ENCODE measurements around the gene SALL1. TPM values are rescaled to one million over a fixed set of nuclear protein-coding genes. Genes with fewer than 3 reads are reported as not detected.

Gene SALL1
- total and polyA plus RNA-seq, 9 of the 15 experiments (the other 6 are each of a cell fraction or from before 2014, with no cell fraction given), result not detected

GRCh38 chr16:51166541-51166940 is 15.5 kb upstream of the SALL1 start:
- intact Hi-C loops (cut with micrococcal nuclease) (no loop called here), in situ Hi-C loops (cut with MboI) (no loop called here)
- Histone ChIP-seq H3K9me3 (replicated peaks; ENCODE audit: control insufficient read depth, insufficient read depth, low read depth, low read length) (no peaks in the 10 kb centered on the region), H3K27me3 (ENCODE audit: control insufficient read depth in 2 of 2, insufficient read depth in 2 of 2, low read length in 2 of 2) (no peaks in the 10 kb centered on the region), H2AFZ (ENCODE audit: low read depth, low read length) (no peak overlapping the region), H3K9ac (ENCODE audit: insufficient read depth in 1 of 2, low read depth in 2 of 2, low read length in 2 of 2) (no peak overlapping the region), H3K9me1 (ENCODE audit: control insufficient read depth, insufficient read depth, low read length) (no peaks in the 10 kb centered on the region), H3K4me3 (no peak overlapping the region), H3K27ac (ENCODE audit: extremely low read depth, low read depth, low read length) (no peak overlapping the region), H3K79me2 (ENCODE audit: control insufficient read depth, insufficient read depth, low read length) (no peaks in the 10 kb centered on the region), H4K20me1 (replicated peaks; ENCODE audit: control insufficient read depth, insufficient read depth, low read length) (no peaks in the 10 kb centered on the region), H3K4me2 (ENCODE audit: insufficient read depth, low read length) (no peak overlapping the region), H3K36me3 (ENCODE audit: control insufficient read depth, insufficient read depth, low read length) (no peaks in the 10 kb centered on the region), H3K4me1 (replicated peaks in 1 of 2; ENCODE audit: control insufficient read depth in 2 of 2, insufficient read depth in 2 of 2, low read length in 2 of 2) (no peaks in the 10 kb centered on the region)
- no peak for ATAC-seq
- DNase-seq (ENCODE audit: extremely low read depth in 1 of 4, low spot score in 3 of 4), result no peak
- ChIA-PET CTCF (ENCODE audit: low intra/inter-chr PET ratio) (no interaction called here), POLR2A (interaction anchor here (0.5 kb wide), 1 partner anchor 32 kb away, joined by 3 read pairs; no protein-coding TSS in a partner anchor)
- no peak for FAIRE-seq
- BruUV-seq (replicated peaks), result no TSS peak
- WGBS (ENCODE audit: insufficient coverage, low coverage, missing lambda C conversion rate), result 0% methylated on average over 3 of the region's 3 CpGs
- TF ChIP-seq WHSC1 (IDR thresholded peaks at IDR 0.05; ENCODE audit: low read length) (no peak), ZBTB5 (IDR thresholded peaks at IDR 0.05) (no peak), ZNF75A (CRISPR knock-in tag; IDR thresholded peaks at IDR 0.05) (no peak), CREB5 (CRISPR knock-in tag; IDR thresholded peaks at IDR 0.05) (no peak), EP400 (IDR thresholded peaks at IDR 0.05) (no peak), RNF219 (CRISPR knock-in tag; IDR thresholded peaks at IDR 0.05) (no peak), ILF3 (IDR thresholded peaks at IDR 0.05; ENCODE audit: borderline replicate concordance) (no peak), ZNF511 (CRISPR knock-in tag; IDR thresholded peaks at IDR 0.05) (no peak), CBX5 (IDR thresholded peaks at IDR 0.05; ENCODE audit: borderline replicate concordance, low read depth) (no peak), U2AF1 (optimal IDR thresholded peaks at IDR 0.05; ENCODE audit: low read depth, low read length) (no peak), CBX2 (IDR thresholded peaks at IDR 0.05; ENCODE audit: insufficient read depth, low read length, poor library complexity, severe bottlenecking) (no peak), MITF (IDR thresholded peaks at IDR 0.05) (no peak), TAF15 (IDR thresholded peaks at IDR 0.05; ENCODE audit: low read depth, low read length) (no peak), COPS2 (conservative IDR thresholded peaks at IDR 0.05) (no peak), NFYB (IDR thresholded peaks at IDR 0.05; ENCODE audit: extremely low read depth, insufficient read length) (no peak), ZNF551 (CRISPR knock-in tag; IDR thresholded peaks at IDR 0.05) (no peak), NFXL1 (CRISPR knock-in tag; IDR thresholded peaks at IDR 0.05) (no peak)

Data from K562 (cell line).